IPS-20b (cell line): ENCODE results near the gene FBXO46.

Experiments
- H3K27ac ChIP-seq: one replicate; pipeline ENCODE4 v1.5.1; 2013; ENCODE audit warnings: low read length
- H3K27me3 ChIP-seq: 2 replicates; pipeline ENCODE4 v1.6.1; 2013; ENCODE audit warnings: mild to moderate bottlenecking, low read length, inconsistent platforms; ENCODE audit not compliant: insufficient read depth
- H3K36me3 ChIP-seq: 2 replicates; pipeline ENCODE4 v1.6.1; 2013; ENCODE audit warnings: low read depth, mild to moderate bottlenecking, inconsistent platforms, low read length, moderate library complexity; ENCODE audit not compliant: insufficient read depth
- H3K4me1 ChIP-seq: 2 replicates; pipeline ENCODE4 v1.6.1; 2013; ENCODE audit warnings: mild to moderate bottlenecking, control low read depth, inconsistent platforms, low read length, moderate library complexity; ENCODE audit not compliant: insufficient read depth
- H3K4me3 ChIP-seq: 2 replicates; pipeline ENCODE4 v1.5.1; 2013; ENCODE audit warnings: mild to moderate bottlenecking, low read length, inconsistent platforms
- H3K9ac ChIP-seq: 2 replicates; pipeline ENCODE4 v1.6.1; 2013; ENCODE audit warnings: low read depth, mild to moderate bottlenecking, inconsistent platforms, low read length, moderate library complexity
- H3K9me3 ChIP-seq: 2 replicates; pipeline ENCODE4 v1.6.1; 2013; ENCODE audit warnings: mild to moderate bottlenecking, low read depth, low read length, inconsistent platforms; ENCODE audit not compliant: insufficient read depth

The FBXO46 gene

DNA sequence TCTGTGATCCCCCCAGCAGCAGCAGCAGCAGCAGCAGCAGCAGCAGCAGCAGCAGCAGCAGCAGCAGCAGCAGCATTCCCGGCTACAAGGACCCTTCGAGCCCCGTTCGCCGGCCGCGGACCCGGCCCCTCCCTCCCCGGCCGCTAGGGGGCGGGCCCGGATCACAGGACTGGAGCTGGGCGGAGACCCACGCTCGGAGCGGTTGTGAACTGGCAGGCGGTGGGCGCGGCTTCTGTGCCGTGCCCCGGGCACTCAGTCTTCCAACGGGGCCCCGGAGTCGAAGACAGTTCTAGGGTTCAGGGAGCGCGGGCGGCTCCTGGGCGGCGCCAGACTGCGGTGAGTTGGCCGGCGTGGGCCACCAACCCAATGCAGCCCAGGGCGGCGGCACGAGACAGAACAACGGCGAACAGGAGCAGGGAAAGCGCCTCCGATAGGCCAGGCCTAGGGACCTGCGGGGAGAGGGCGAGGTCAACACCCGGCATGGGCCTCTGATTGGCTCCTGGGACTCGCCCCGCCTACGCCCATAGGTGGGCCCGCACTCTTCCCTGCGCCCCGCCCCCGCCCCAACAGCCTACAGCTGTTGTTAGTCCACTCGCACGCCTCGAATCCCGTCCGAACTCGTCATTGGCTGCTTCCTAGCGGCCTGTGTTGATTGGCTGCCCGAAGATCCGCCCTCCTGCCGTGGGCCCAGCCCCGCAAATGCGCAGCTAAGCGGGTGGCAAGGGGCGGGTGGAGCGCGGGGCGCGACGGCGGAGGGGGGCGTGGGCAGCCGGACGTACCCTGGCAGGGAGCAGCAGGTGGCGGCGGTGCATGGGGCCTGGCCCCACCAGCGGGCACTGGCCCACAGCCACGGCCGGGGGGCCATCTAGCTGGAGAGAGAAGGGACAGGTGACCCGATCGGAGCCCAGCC, 39.8 kb upstream of the FBXO46 start:
- Histone ChIP-seq H3K27ac (peak overlapping the region; percentile 17), H3K27me3 (no peaks in the 10 kb centered on the region), H3K4me3 (peak overlapping the region; percentile 93), H3K9ac (peak overlapping the region; percentile 93; the same call in 1 of the 2 replicates), H3K9me3 (no peaks in the 10 kb centered on the region), H3K4me1 (peaks cover 4% of the 10 kb centered on the region; the same call in 1 of the 2 replicates), H3K36me3 (peaks cover 7% of the 10 kb centered on the region)

DNA sequence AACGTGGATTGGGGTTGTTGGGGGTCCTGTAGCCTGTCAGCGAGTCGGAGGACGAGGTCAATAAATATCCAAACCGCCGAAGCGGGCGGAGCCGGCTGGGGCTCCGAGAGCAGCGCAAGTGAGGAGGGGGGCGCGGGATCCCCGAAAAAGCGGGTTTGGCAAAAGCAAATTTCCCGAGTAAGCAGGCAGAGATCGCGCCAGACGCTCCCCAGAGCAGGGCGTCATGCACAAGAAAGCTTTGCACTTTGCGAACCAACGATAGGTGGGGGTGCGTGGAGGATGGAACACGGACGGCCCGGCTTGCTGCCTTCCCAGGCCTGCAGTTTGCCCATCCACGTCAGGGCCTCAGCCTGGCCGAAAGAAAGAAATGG, 39.1 kb upstream of the FBXO46 start:
- Histone ChIP-seq H3K27ac (peak overlapping the region; percentile 90), H3K4me1 (peaks cover 9% of the 10 kb centered on the region; the same call in 1 of the 2 replicates), H3K4me3 (peak overlapping the region; percentile 93)

DNA sequence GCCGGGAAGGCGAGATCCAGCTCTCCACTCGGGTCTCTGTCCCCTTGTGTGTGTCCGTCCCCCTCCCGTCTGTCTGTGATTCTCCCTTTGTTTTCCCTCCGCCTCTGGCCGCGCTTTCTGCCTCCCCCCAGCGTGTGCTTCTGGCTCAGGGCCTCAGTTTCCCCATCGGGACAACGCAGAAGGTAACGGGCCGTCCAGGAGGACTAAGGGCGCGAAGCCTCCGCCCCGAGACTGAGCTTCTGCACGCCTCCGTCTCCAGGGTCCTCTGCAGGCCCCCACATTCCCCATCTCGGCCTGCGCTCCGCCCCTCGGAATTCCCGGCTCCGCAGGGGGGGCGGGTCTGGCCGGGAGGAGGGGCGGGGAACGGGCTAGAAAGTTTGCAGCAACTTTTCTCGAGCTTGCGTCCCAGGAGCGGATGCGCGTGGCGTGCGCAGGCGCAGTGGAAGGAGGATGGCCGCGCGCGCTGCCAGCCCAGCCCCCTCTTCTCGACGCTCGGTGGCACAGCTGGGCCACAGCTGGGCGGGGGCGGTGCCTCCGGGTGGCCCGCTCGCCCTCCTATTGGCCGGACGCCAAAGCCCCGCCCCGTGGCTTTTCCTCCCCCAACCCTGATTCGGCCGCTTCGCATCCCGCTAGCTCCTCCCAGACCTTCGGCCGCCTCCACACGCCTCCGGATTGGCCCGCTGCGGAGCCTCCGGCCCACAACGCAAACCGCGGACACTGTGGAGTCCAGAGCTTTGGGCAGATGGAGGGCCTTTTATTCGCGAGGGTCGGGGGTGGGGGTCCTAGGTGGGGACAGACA, 38.5 kb upstream of the FBXO46 start, which contains the start of gene SIX5:
Gene SIX5 (minus strand): TSS at position 269 of the 799 bp plus-strand sequence. CDS start 408 bp downstream, outside the sequence.
- peak within 1 kb of the TSS; percentile 100 for H3K9ac ChIP-seq
- peaks cover 15% of the 10 kb centered on the region; the same call in 1 of the 2 replicates for H3K4me1 ChIP-seq
- peak within 1 kb of the TSS; percentile 98 for H3K27ac ChIP-seq
- no peaks in the 10 kb centered on the region for H3K9me3 ChIP-seq
- H3K27me3 ChIP-seq: no peaks in the 10 kb centered on the region; the same call in 1 of the 2 replicates
- peak within 1 kb of the TSS; percentile 96 for H3K4me3 ChIP-seq
- peaks cover 7% of the 10 kb centered on the region; the same call in 1 of the 2 replicates for H3K36me3 ChIP-seq

More for the DNA sequence above, 39.1 kb upstream of the FBXO46 start:
- peaks cover 7% of the 10 kb centered on the region for H3K36me3 ChIP-seq
- peak overlapping the region; percentile 93 for H3K9ac ChIP-seq
- H3K27me3 ChIP-seq: no peaks in the 10 kb centered on the region
- H3K9me3 ChIP-seq: no peaks in the 10 kb centered on the region

DNA sequence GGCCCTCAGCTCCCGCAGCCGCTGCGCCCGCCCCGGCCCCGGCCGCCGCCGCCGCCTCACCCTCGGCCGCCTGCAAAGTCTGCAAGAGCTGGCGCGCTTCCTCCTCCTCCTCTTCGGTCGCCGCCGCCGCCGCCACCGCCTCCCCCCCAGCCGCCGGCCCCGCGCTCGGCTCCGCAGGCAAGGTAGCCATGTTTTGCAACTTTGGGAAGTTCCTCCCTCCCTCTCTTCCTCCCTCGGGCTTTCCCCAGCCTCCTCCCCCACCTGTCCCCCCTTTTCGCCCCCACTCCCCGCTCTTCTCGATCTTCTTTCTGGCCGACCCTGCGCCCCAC, 37.9 kb upstream of the FBXO46 start:
- peak overlapping the region; percentile 98 for H3K27ac ChIP-seq
- peaks cover 7% of the 10 kb centered on the region; the same call in 1 of the 2 replicates for H3K36me3 ChIP-seq
- H3K27me3 ChIP-seq: no peaks in the 10 kb centered on the region; the same call in 1 of the 2 replicates
- peak overlapping the region; percentile 100 for H3K9ac ChIP-seq
- H3K4me3 ChIP-seq: peak overlapping the region; percentile 96
- H3K4me1 ChIP-seq: peaks cover 16% of the 10 kb centered on the region; the same call in 1 of the 2 replicates
- no peaks in the 10 kb centered on the region for H3K9me3 ChIP-seq

DNA sequence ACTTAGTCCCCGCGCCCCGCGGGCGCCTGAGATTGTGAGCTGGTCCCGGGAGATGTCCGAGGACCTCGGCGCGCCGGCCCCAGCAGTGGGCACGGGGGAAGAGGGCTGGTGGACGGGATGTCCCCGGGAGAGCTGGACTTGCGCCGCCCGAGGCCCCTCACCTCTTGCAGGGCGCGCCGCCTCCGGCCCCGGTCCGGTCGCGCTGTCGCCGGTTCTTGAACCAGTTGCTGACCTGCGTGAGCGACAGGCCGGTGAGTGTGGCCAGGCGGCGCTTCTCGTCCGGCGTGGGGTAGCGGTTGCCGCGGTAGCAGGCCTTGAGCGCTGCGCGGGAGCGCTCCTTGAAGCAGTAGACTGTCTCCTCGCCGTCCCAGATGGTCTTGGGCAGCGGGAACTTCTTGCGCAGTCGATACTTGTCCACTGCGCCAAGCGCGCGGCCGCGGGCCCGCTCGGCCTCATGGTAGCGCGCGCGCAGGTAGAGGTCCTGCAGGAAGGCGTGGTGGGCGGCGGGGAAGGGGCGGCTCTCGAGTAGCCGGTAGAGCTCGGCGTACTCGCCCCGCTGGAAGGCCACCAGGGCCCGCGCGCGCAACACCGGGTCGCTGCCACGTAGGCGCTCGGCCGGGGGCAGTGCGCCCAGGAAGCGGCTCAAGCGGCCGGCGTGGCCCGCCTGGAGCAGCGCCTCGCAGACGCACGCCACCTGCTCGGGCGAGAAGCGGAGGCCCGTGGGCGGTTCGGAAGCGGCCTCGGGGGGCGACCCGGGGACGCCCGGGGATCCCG, 37.4 kb upstream of the FBXO46 start:
- Histone ChIP-seq H3K27me3 (no peaks in the 10 kb centered on the region; the same call in 1 of the 2 replicates), H3K4me1 (peaks cover 16% of the 10 kb centered on the region; the same call in 1 of the 2 replicates), H3K9ac (peak overlapping the region; percentile 100; the same call in 1 of the 2 replicates), H3K36me3 (0 out of 2 replicates have a peak, but pooled peaks cover 1% of the 10 kb centered on the region), H3K27ac (no peak overlapping the region), H3K9me3 (no peaks in the 10 kb centered on the region), H3K4me3 (peak overlapping the region; percentile 96)

DNA sequence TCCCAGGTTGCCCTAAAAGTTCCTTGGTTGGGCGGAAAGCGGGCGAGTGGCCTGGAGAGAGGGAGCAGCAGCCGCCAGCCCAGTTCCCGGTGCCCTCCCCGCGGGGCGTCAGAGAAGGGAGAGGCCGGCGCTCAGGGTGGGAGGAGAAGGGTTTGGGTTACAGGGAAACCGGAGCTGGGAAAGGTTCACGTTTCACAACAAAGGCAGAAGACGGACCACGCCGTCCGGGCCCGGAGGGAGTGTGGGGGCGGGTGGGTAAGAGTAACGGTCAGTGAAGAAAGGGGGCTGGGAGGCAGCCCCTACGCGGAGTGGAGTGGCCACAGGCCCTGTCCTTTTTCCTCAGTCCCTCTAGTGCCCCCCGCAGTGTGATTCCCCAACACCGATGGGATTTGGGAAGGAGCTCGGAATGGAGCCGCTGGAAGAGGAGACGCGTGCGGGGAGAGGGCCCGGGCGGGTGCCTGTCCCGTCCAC, 36.7 kb upstream of the FBXO46 start:
- peak overlapping the region; percentile 100; the same call in 1 of the 2 replicates for H3K9ac ChIP-seq
- no peaks in the 10 kb centered on the region for H3K36me3 ChIP-seq
- H3K4me1 ChIP-seq: peaks cover 16% of the 10 kb centered on the region; the same call in 1 of the 2 replicates
- no peaks in the 10 kb centered on the region for H3K9me3 ChIP-seq
- no peaks in the 10 kb centered on the region; the same call in 1 of the 2 replicates for H3K27me3 ChIP-seq
- H3K27ac ChIP-seq: no peak overlapping the region
- peak overlapping the region; percentile 96 for H3K4me3 ChIP-seq

DNA sequence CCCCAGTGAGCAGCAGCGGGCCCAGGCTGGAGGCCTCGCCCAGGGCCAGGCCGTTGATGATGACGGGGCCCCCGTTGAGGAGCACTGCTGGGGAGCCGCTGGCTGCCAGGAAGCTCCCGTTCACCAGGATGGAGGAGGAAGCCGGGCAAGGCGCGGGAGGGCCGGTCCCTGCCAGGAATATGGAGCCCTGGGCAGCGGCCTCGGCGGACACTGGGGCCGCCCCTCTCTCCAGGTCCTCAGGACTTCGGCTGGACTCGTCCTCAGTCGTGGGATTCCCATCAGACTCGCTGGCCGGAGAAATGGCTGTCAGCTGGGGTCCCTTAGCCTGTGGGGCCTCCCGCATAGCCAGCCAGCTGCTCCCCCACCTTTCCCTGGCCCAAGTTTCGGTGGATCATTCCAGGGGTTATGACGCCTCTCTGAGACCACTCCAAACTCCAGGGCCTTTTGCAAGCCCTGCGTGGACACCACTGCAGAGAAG, 36.2 kb upstream of the FBXO46 start:
- Histone ChIP-seq H3K36me3 (no peaks in the 10 kb centered on the region), H3K4me1 (peaks cover 16% of the 10 kb centered on the region; the same call in 1 of the 2 replicates), H3K4me3 (peak overlapping the region; percentile 96), H3K27me3 (no peaks in the 10 kb centered on the region; the same call in 1 of the 2 replicates), H3K9me3 (no peaks in the 10 kb centered on the region), H3K9ac (peak overlapping the region; percentile 100; the same call in 1 of the 2 replicates), H3K27ac (no peak overlapping the region)

DNA sequence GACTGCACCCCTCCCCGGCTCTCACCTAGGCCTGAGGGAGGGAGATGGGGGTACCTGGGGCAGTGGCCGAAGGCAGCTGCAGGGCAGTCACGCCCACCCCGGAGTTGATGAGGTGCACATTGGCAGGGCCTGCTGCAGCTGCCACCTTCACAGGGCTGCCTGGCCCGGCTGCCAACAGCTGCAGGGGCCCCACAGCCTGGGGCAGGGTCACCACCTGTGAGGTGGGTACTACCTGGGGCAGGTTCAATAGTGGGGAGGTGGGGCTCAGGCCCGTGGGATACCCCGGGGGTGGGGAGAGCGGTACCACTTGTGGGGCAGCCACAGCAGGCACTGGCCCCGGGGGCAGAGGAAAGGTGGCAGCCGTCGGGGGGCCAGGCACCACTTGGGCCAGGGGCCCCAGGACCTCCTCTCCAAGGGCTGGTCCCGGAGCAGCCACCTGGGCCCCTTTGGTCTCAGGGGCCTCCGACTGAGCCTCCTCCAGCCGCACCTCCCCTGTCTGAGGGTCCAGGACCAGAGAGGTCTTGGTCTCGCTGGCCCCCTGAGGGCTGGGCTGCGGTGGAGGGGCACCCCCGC, 35.7 kb upstream of the FBXO46 start:
- Histone ChIP-seq H3K4me1 (peaks cover 16% of the 10 kb centered on the region; the same call in 1 of the 2 replicates), H3K36me3 (no peaks in the 10 kb centered on the region), H3K9ac (no peak overlapping the region), H3K27me3 (no peaks in the 10 kb centered on the region; the same call in 1 of the 2 replicates), H3K4me3 (0 out of 2 replicates have a peak overlapping the region, but pooled peaks have one; percentile 96), H3K27ac (no peak overlapping the region), H3K9me3 (no peaks in the 10 kb centered on the region)

DNA sequence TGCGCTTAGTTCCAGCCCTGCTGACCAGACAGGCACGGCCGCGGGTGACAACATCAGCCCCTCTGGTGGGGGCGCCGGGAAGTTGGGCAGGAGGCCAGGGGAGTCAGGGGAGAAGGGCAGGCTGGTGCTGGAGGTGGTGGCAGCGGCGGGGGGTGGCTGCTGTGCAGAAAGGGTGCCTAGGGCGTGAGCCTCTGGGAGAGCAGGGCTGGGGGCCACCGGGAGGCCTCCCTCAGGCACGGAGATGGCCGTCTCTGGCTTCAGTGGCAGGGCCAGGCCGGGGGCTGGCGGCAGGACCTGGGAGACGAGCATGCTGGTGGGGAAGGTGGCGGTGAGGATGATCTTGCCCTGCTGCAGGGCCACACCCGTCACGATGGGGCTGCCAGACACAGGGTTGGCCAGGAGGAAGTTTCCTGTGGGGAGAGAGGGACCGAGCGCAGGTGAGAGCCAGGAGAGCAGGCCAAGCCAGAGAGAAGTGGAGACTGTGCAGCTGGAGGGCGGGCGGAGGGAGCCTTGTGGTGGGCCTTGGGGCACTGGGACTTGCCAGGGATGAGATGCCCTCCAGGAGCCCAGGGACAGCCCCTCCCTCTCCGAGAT, 35.1 kb upstream of the FBXO46 start:
- Histone ChIP-seq H3K9ac (no peak overlapping the region), H3K4me1 (peaks cover 16% of the 10 kb centered on the region; the same call in 1 of the 2 replicates), H3K36me3 (no peaks in the 10 kb centered on the region), H3K27ac (no peak overlapping the region), H3K4me3 (no peak overlapping the region), H3K9me3 (no peaks in the 10 kb centered on the region), H3K27me3 (no peaks in the 10 kb centered on the region; the same call in 1 of the 2 replicates)
